Activated T-cell treated with anti-CD3 and anti-CD28 coated beads for 1 hour (primary cell): ENCODE data around the gene DOCK2.
"Not testable (repeated sequence)": the region's sequence is repeated elsewhere in the genome, so short reads cannot be mapped to it uniquely, and the experiment has no call there.

ENCODE experiments used
- DNase-seq: peaks from one replicate; pipeline ENCODE4 v3.0.0-alpha.2; 2020; ENCODE audit warnings: low read depth

Gene DOCK2

GRCh38 chr5:169719360-169720314 is 82.6 kb downstream of the DOCK2 start:
- DNase-seq = no peak

DNA sequence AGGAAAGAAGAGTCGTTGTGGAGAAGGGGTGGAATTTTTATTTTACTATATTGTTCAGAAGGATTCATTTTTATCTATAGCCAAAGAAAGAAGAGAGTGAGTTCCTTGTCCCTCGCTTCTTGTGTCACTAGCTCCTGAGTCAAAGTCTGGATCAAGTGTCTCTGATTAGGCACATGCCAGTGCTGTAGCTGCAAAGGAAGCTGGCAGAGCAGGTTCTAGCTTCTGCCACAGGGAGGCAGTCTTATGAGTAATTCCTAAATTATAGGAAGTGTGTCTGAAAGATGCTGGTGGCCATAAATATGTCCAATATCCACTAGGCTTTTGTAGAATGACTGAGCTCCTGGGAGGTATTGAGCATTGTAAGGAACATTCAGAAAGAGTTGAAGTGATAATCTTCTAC is 84.7 kb downstream of the DOCK2 start:
- DNase-seq = no peak

GRCh38 chr5:169723103-169723831 is 86.2 kb downstream of the DOCK2 start:
- no peak for DNase-seq

- DNase-seq = no peak
These were observed 87.4 kb downstream of the DOCK2 start for GRCh38 chr5:169724303-169725087.

DNA sequence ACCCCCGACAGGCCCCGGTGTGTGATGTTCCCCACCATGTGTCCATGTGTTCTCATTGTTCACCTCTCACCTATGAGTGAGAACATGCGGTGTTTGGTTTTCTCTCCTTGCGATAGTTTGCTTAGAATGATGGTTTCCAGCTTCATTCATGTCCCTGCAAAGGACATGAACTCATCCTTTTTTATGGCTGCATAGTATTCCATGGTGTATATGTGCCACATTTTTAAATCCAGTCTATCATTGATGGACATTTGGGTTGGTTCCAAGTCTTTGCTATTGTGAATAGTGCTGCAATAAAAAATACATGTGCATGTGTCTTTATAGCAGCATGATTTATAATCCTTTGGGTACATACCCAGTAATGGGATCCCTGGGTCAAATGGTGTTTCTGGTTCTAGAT is 88.6 kb downstream of the DOCK2 start:
- not testable (repeated sequence) for DNase-seq

DNA sequence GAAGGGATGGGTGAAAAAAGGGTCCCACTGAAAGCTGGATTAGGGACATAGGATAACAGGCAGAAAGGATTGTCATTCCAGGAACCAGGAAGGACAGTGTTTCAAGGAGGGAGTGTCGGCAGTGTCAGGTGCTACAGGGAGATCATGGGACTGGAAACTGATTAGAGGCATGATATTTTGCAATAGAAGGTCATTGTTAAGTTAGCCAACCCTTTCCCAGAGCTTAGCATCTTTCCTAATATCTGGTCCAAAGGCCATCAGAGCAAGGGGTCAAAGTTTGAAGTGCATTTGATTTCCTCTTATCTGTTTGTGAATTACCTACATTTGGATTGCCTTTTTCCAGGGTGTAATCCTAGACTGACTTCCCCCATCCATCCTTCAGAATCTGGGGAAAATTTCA is 91.3 kb downstream of the DOCK2 start:
- DNase-seq = no peak

- no peak for DNase-seq
These were observed 94.1 kb downstream of the DOCK2 start for GRCh38 chr5:169731221-169731620.

DNA sequence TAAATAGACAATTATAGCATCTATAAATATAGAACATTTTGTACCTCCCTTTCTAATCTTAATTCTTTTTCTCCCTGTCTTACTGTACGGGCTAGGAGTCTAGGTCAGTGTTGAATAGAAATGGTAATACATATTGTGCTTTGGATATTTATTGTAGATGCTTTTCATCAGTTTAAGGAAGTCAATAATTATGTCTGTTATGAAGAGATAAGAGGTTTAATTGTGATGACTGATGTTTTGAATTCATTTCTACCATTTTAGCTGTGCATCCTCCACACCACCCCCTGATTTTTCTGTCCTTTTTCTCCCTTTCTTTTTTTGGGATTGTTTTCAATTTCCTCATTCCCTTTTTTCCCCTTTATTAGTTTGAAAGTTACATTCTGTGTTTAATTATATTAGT is 95.8 kb downstream of the DOCK2 start:
- no peak for DNase-seq

DNA sequence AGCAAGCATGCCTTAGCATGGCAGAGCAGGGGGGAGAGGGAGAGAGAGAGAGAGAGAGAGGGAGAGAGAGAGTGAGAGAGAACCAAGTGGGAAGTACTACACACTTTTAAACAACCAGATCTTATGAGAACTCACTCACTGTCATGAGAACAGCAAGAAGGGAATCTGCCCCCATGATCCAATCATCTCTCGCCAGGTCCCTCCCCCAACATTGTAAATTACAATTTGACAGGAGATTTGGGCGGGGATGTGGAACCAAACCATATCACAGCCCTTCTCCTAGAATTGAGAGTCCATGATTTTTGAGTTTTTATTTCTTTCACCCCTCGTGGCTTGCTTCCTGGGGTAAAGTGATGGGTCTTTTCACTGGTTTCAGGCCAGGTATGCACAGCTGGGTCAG is 98.8 kb downstream of the DOCK2 start:
- DNase-seq = no peak

GRCh38 chr5:169736653-169737052 is 99.6 kb downstream of the DOCK2 start:
- DNase-seq = no peak

GRCh38 chr5:169740435-169740834 is 103.4 kb downstream of the DOCK2 start:
- no peak for DNase-seq

DNA sequence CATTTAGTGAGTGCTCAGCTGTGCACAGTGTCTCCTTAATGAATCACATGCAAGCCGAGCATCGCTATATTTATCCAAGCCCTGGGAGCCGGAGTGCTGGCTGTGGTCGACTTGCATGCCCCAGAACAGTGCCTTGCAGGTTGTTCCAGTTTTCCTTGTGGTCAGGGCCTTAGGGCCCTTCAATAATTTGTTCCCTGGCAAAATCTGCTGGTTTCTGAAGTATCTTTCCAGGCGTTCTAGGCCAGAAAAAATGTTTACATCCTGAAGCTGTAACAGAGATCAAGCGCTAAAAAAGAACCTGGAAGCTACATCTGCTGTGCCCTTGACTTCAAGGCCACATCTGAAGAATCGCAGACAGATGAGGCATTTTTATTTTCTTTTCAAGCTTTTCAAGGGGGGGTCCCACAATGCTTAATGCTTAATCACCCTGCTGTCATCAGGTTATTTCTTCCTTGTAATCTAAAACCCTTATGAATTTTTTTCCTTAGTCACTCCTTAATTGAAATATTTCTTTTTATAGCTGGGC is 105.8 kb downstream of the DOCK2 start:
- DNase-seq = no peak

DNA sequence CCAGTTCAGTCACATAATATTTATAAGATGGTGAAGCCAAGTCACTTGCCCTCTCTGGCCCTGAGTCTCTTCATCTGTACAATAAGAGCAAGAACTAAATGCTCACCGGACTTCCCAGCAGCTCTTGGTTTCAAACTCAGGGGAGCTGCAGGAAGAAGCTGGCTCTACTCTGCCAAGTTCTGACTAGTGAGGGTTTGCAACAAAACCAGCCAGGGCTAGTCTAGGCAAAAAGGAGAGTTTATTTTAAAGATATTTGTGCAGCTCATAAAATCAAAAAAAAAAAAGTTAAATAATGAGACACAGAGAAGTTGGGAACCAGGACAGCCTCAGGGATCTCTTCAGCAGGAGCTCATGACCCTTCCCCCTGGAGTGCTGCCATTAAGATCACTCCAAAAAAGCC is 107.3 kb downstream of the DOCK2 start:
- DNase-seq = no peak

- no peak for DNase-seq
These were observed 108.5 kb downstream of the DOCK2 start for GRCh38 chr5:169745441-169746146.

DNA sequence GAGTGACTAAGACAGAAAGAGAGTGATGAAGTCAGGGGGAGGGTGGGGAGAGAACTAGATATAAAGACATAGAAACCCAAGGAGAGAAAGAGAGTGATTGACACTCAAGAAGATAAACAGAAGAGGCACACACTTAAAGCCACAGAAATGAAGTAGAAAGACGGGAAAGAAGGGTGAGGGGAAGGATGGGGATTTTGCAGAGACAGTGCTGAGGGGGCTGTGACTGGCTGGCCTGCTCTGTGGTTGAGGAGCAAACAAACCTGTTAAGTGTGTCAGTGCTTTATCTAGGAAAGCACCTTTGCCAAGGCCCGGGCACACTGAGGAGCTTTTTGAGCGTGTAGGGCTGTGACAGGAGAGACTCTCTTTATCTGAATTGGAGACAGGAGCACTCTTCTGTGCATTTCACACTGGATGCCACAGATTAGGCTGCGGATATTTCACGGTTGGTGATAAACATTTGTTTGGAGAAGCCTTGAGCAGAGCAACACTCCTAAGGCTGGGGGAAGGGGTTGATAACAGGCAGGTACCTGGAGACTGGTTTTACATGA is 109.1 kb downstream of the DOCK2 start:
- DNase-seq = no peak

GRCh38 chr5:169748174-169748573 is 111.1 kb downstream of the DOCK2 start:
- DNase-seq = no peak

- no peak for DNase-seq
These were observed 112.2 kb downstream of the DOCK2 start for GRCh38 chr5:169749295-169749694.

- no peak for DNase-seq
These were observed 114.4 kb downstream of the DOCK2 start for GRCh38 chr5:169751490-169751889.

- not testable (repeated sequence) for DNase-seq
These were observed 115.5 kb downstream of the DOCK2 start for GRCh38 chr5:169752566-169752965.

DNA sequence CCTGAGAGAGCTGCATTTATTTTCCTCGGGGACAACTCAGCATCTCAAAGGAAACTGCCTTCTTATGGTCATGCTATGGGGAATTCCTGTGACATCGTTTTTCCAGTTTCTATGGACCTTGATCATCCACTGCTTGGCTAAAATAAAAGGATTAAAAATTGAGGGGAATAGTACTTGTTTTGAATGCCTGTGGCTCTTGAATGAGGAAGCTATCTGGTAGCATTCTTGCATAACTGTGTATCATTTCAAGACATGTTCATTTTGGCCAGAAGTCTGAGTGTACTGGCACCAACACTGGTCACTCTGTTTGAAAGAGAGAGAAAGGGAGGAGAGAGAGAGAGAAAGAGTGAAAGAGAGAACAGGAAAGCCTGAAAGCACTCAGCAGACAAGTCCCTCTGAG is 116.7 kb downstream of the DOCK2 start:
- DNase-seq = no peak

DNA sequence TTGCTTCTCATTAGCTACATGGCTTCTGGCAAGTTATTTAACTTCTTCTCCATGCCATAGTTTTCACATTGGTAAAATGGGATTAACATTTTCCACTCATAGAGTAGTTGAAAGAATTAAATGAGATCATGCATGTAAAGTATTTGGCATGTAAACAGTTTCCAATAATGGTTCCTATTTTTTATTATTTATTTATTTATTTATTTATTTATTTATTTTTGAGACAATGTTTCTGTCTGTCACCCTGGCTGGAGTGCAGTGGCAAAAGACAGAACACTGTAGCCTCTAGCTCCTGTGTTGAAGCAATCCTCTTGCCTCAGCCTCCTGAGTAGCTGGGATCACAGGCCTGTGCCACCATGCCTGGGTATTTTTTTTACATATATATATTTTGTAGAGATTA is 117.7 kb downstream of the DOCK2 start:
- DNase-seq = no peak
